GM18861 (cell line): ENCODE measurements around the gene DGAT2.

Experiments
- ATAC-seq: cut with Tn5 transposase; IDR thresholded peaks from one replicate; pipeline ENCODE4 v1.9.1; 2021; ENCODE audit not compliant: unreplicated experiment

Gene DGAT2

GRCh38 chr11:75800728-75801361, 32.3 kb downstream of the DGAT2 start:
- ATAC-seq = no peak

- no peak for ATAC-seq
Measured at GRCh38 chr11:75801362-75802020, 32.9 kb downstream of the DGAT2 start.

- ATAC-seq = no peak
Measured at GRCh38 chr11:75802021-75802912, 33.7 kb downstream of the DGAT2 start.

- ATAC-seq = peak; percentile 65
Measured at GRCh38 chr11:75802913-75803820, 34.6 kb downstream of the DGAT2 start.

- no peak for ATAC-seq
Measured at GRCh38 chr11:75809111-75809510, 40.5 kb downstream of the DGAT2 start.

- no peak for ATAC-seq
Measured at GRCh38 chr11:75809991-75810390, 41.4 kb downstream of the DGAT2 start.

- ATAC-seq = no peak
Measured at GRCh38 chr11:75810637-75811390, 42.2 kb downstream of the DGAT2 start.

- no peak for ATAC-seq
Measured at GRCh38 chr11:75811485-75811884, 42.9 kb downstream of the DGAT2 start.

- no peak for ATAC-seq
Measured at GRCh38 chr11:75812542-75813040, 44.0 kb downstream of the DGAT2 start.

GRCh38 chr11:75813124-75813523, 44.5 kb downstream of the DGAT2 start:
- ATAC-seq = no peak

- no peak for ATAC-seq
Measured at GRCh38 chr11:75813622-75814039, 45.1 kb downstream of the DGAT2 start.

GRCh38 chr11:75814363-75814676, 45.7 kb downstream of the DGAT2 start:
- peak; percentile 15 for ATAC-seq

GRCh38 chr11:75814677-75815344, 46.2 kb downstream of the DGAT2 start, which contains the start of gene UVRAG:
Gene UVRAG (plus strand): TSS chr11:75815210. CDS start chr11:75815408, 198 bp downstream.
- ATAC-seq = peak; percentile 61

- peak; percentile 7 for ATAC-seq
Measured at GRCh38 chr11:75815345-75816168, 47.0 kb downstream of the DGAT2 start.

- no peak for ATAC-seq
Measured at GRCh38 chr11:75816561-75817239, 48.1 kb downstream of the DGAT2 start.

GRCh38 chr11:75820645-75821044, 52.1 kb downstream of the DGAT2 start:
- no peak for ATAC-seq

GRCh38 chr11:75821202-75821601, 52.6 kb downstream of the DGAT2 start:
- ATAC-seq = no peak

GRCh38 chr11:75822541-75822940, 54.0 kb downstream of the DGAT2 start:
- ATAC-seq = no peak
